Activated CD4-positive, alpha-beta T cell treated with anti-CD3 and anti-CD28 coated beads, Interleukin-2, amount 50 U/mL, for 1 hour (primary cell): Measurements from ENCODE around the gene TMEM175.
A peak's percentile ranks its signal among the peaks of the same experiment; 100 is the strongest.

ENCODE experiments used
- DNase-seq: peaks from one replicate; pipeline ENCODE4 v3.0.0-alpha.2; 2020

TMEM175 gene, protein sequence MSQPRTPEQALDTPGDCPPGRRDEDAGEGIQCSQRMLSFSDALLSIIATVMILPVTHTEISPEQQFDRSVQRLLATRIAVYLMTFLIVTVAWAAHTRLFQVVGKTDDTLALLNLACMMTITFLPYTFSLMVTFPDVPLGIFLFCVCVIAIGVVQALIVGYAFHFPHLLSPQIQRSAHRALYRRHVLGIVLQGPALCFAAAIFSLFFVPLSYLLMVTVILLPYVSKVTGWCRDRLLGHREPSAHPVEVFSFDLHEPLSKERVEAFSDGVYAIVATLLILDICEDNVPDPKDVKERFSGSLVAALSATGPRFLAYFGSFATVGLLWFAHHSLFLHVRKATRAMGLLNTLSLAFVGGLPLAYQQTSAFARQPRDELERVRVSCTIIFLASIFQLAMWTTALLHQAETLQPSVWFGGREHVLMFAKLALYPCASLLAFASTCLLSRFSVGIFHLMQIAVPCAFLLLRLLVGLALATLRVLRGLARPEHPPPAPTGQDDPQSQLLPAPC

GRCh38 chr4:931960-932712, at the start of gene TMEM175, which contains the start of gene GAK:
Gene TMEM175, plus strand, starts transcription at chr4:932460. Its CDS starts 15,280 bp downstream, at chr4:947740.
Gene GAK, minus strand, starts transcription at chr4:932316. Its CDS starts 129 bp downstream, at chr4:932187.
- peak; percentile 95 for DNase-seq

DNA sequence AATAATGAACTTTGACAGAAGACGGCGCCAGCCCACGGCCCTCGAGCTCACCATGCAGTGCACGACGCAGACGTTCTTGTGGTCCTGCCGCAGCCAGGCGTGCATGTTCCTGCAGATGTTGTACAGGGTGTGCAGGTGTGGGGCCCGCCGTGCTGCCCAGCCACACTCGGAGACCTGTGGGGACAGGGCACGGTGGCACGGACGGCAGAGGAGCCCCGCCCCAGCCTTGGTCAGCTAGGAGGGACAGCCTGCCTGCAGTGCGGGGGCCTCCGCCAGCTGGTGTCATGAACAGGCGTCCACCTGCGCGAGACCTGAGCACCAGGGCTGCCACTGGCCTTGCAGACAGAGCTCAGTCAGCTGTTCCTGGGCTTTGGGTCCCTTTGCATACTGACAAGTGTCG, 49.6 kb upstream of the TMEM175 start:
- DNase-seq = no peak

GRCh38 chr4:883377-884095, 48.7 kb upstream of the TMEM175 start:
- DNase-seq = no peak

DNA sequence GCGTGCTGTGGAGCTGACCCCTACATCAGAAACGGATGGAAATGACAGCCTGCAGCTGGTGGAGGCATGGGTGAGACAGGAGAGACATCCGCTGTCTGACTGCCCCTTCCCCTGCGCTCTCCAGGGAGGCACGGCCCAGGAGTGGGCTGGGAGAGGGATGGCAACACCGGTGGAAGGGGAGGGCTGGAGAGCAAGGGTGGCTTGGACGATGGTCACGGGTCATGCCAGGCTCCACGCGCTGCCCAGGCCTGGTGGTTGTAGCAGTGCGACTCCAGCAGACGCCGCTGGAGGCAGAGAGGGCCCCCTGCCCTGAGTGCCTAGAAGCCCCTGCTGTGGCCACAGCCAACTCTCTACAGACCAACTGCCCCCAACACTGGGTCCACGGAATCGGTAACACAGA, 48.0 kb upstream of the TMEM175 start:
- no peak for DNase-seq

DNA sequence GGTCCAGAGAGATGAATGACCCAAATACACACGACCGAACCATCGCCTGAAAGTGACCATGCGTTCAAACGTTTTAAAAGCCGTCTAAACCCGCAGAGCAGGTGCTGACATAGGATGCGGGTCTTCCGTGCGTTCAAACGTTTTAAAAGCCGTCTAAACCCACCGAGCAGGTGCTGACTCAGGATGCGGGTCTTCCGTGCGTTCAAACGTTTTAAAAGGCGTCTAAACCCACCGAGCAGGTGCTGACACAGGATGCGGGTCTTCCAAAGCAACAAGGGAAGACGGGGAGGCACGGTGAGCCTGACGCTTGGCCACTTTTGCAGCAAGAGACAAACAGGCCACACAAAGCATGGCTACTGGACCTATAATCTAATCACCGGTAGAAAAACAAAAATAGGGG, 47.4 kb upstream of the TMEM175 start:
- DNase-seq = no peak

DNA sequence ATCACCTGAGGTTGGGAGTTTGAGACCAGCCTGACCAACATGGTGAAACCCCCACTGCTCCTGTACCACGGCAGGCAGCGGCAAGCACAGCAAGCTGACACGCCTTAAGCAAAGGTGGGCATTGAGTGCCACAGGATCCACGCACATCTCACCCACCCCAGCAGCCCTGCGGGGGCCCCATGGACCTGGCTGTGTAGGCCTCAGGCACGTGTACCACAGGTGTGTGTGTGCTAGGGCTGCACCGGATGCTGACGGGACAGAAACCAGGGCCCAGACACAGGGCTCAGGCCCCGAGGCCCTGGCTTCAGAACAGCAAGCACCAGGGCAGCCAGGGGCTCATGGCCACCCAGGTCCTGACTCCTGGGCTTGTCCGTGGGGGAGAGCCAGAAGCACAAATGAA, 46.9 kb upstream of the TMEM175 start:
- DNase-seq = no peak

GRCh38 chr4:886244-886643, 46.0 kb upstream of the TMEM175 start:
- no peak for DNase-seq

DNA sequence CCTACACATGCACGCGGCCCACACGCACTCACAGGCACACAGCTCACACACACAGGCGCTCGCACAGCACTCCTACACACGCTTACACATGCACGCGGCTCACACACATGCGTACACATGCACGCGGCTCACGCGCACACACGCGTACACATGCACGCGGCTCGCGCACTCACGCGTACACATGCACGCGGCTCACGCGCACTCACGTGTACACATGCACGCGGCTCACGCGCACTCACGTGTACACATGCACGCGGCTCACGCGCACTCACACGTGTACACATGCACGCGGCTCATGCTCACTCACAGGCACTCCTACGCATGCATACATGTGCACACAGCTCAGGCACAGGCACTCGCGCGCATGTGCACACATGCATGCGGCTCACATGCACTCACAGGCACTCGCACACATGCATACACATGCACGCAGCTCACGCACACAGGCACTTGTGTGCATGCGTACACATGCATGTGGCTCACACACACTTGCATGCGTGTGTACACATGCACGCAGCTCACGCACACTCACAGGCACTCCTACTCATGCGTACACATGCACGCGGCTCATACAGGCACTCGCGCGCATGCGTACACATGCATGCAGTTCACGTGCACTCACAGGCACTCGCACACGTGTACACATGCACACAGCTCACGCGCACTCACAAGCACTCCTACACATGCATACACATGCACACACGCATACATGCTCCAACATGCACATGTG, 45.1 kb upstream of the TMEM175 start:
- DNase-seq = no peak

DNA sequence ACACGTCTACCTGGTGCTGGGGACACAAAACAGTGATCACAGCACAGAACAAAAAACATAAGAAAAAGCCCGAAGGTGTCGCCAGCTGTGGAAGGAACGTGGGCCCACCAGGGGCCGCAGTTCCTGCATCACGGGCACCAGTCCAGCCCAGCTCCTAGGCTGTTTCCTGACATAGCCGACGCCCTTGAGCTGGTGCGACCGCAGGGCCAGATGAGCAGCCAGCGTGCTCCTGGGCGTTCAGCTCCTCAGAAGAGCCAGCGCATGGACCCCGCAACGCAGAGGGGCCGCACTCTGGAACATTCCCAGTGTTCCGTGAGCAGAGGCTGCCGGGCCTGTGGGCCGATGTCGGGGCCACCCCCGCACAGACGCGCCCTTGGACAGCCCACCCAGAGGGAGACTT, 44.2 kb upstream of the TMEM175 start:
- no peak for DNase-seq

- DNase-seq = no peak
These were observed 42.7 kb upstream of the TMEM175 start for GRCh38 chr4:889516-889915.

GRCh38 chr4:890036-890695, 42.1 kb upstream of the TMEM175 start:
- no peak for DNase-seq

DNA sequence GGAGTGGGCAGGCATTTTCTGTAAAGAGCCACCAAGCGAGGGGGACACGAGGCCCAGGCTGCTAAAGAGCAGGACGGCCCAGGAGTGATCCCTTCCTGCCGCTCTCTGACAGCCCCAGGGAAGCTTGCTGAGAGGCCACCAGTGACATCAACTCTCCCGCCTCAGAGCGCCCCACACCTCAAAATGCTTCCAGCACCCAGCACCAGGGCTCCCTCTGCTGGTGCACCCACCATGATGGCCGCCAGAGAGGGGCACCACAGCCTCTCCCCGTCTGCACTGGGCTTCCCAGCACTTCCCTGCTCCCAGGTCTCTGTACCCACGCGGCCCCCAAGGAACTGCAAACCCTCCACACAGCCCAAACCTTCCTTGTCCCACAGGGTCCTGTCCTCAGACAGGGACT, 40.5 kb upstream of the TMEM175 start:
- no peak for DNase-seq

GRCh38 chr4:892780-893179, 39.5 kb upstream of the TMEM175 start:
- DNase-seq = no peak

GRCh38 chr4:893276-893994, 38.8 kb upstream of the TMEM175 start:
- DNase-seq = no peak

DNA sequence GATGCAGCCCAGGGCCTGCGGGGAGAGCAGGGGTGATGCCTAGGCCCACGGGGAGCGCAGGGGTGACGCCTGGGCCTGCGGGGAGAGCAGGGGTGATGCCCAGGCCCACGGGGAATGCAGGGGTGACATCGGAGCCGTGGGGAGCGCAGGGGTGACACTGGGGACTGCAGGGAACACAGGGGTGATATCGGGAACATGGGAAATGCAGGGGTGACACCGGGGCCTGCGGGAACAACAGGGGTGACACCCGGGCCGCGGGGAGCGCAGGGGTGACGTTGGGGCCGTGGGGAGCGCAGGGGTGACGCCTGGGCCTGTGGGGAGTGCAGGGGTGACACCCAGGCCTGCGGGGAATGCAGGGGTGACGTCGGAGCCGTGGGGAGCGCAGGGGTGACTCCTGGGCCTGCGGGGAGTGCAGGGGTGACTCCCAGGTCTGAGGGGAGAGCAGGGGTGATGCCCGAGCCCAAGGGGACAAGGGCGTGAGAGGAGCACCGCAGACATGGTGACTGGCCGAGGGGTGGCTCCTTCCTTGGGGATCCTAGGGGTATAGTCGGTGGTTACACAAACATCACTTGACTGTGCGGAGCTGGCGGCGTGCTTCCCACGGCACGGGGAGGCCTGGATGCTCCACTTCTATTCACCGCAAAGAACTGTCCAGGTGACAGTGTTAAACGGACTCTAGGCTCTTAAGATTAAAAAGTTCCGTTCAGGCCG, 38.1 kb upstream of the TMEM175 start:
- no peak for DNase-seq

GRCh38 chr4:895596-895995, 36.7 kb upstream of the TMEM175 start:
- no peak for DNase-seq

GRCh38 chr4:896216-896615, 36.0 kb upstream of the TMEM175 start:
- no peak for DNase-seq

DNA sequence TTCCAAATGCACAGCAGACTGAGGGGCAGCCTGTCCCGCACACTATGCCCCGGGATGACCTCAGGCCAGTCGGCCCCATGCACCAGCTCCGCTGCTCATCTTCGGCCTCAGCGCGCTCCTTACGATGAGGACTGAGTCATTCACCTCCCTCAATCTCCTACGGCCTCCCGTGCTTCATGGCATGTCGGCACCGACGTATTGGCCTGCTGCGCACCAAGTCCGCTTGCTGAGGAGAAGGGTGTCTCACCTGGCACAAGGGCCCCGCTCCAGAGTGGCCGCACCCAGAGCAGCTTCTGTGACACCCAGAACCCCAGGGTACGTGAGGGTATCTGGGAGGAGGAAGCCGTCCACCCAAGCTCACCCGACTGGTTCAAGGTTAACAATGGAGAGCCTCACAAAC, 35.6 kb upstream of the TMEM175 start:
- DNase-seq = no peak

DNA sequence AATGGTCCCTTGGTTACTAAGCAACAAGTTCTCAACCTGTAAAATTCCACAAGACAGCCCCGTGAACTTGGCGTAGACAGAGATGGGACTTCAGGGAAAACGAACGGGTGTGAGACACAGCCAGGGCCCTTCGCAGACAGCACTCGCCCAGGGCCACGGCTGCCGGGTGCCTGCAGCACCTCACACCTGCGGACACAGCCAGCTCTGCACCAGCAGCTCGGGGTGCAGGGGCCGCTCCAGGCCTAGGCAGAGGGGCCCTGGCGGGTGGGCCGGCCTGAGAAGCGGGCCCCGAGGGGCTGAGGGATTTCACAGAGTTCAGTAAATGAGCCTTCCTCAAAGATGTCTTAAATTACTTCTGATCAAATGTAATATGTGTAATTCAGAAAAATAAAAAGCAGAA, 34.1 kb upstream of the TMEM175 start:
- no peak for DNase-seq

DNA sequence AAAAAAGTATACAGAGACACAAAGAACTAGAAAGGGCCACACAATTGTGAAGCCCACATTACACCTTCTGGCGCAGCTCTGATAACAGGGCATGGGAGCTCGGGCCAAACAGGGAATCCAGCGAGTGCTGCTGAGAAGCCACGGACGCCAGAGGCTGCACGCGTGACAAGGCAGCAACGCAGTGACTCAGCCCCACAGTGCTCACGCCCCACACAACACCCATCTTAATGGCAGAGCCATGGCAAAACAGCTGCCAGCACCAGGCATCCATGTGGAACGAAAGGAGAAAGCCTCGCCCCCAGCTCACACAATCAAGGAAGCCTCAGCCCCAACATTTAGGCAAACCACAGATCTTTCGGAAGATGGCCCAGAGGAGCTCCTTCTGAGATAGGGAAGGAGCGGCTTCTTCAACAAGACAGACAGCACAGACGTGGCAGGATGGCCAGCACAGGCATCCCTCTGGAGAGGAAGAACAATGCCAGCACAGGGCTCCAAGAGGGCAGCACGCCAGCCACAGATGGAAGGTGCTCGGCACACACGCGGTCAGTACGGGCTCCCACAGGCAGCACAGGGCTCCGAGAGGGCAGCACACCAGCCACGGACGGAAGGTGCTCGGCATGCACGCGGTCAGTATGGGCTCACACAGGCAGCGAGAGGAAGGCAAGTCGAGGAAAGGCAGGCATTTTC, 33.2 kb upstream of the TMEM175 start:
- no peak for DNase-seq
